Hematopoietic multipotent progenitor cell treated with erythropoietin and hydrocortisone succinate and interleukin-3 and kit ligand, for 17 days (in vitro differentiated cells): ENCODE measurements around the gene C17orf107.
"Not testable (repeated sequence)": the region's sequence is repeated elsewhere in the genome, so short reads cannot be mapped to it uniquely, and the experiment has no call there.

Experiments
- DNase-seq: peaks from one replicate; pipeline ENCODE4 v3.0.0-alpha.2; 2015; ENCODE audit warnings: low spot score

C17orf107 gene

DNA sequence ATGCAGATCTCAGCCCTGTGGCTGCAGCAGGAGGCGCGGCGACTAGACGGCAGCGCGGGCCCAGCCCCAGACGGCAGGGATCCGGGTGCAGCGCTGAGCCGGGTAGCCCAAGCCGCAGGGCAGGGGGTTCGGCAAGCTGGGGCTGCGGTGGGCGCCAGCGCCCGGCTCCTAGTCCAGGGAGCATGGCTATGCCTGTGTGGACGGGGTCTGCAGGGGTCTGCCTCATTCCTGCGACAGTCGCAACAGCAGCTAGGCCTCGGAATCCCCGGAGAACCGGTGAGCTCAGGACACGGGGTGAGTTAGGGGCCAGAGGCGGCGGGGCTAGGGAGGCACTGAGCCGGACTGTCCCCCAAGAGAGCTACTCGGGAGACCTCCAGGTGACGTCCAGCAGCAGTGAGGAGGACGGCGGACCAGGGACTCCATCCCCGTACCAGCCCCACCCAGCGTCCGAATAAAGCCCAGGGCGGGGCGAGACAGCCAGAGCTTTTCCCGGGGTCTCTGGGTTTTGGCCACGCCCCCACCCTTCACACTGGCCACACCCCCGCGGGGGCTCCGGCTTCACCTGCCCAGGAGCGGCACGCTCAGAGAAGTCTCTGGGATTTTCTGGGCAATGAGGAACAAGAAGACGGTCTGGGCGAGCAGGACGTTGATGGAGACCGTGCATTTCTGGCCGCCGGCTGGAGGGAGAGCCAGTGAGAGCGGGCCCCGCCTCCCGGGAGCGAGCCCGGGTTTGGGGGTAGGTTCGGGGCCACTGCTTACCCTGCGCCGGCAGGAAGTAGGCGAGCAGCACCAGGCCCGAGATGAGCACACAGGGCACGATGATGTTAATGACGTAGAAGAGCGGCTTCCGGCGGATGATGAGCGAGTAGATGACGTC, 1.1 kb downstream of the C17orf107 start:
- peak; percentile 51 for DNase-seq

DNA sequence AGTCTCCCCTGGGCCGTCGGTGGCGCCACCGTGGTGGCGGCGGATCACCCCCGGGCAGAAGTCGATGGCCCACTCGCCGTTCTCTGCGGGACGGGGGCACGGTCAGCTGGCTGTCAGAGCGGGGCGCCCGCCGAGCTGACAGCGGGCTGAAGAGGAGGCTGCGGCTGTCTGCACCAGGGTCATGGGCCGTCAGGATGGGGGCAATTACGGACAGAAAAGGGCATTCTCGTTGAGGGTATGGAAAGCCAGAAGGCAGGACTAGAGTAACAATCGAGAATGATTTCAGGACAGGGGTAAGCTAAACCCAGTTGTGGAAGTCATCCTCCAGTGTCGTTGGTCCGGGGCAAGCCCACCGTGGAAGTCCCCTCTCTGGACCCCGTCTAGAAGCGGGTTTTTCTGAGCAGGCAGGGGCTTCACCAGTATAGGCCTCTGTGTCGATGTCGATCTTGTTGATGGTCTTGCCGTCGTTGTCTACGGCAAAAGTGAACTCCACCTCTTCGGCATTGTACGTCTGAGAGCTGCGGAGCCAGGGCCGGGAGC, 1.8 kb downstream of the C17orf107 start:
- no peak for DNase-seq

- peak; percentile 49 for DNase-seq
Measured at GRCh38 chr17:4901648-4902344, 2.5 kb downstream of the C17orf107 start.

DNA sequence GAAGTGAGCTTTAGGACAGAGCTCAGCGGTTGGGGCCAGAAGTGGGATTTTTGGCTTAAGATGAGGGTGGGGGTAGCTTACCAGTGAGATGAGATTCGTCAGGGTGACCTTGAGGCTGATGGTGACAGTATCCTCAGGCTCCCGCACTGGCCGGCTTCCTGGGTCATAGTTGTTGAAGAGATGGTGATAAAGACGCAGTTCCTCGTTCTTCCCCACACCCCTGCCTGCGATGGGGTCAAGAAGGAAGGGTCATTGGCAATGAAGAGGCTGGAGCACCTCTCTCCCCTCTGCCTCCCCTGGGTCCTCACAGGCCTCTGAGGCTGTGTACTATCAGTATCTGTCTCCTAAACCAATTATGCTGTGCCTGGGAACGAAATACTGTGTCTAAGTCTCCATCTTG, 3.2 kb downstream of the C17orf107 start:
- no peak for DNase-seq

DNA sequence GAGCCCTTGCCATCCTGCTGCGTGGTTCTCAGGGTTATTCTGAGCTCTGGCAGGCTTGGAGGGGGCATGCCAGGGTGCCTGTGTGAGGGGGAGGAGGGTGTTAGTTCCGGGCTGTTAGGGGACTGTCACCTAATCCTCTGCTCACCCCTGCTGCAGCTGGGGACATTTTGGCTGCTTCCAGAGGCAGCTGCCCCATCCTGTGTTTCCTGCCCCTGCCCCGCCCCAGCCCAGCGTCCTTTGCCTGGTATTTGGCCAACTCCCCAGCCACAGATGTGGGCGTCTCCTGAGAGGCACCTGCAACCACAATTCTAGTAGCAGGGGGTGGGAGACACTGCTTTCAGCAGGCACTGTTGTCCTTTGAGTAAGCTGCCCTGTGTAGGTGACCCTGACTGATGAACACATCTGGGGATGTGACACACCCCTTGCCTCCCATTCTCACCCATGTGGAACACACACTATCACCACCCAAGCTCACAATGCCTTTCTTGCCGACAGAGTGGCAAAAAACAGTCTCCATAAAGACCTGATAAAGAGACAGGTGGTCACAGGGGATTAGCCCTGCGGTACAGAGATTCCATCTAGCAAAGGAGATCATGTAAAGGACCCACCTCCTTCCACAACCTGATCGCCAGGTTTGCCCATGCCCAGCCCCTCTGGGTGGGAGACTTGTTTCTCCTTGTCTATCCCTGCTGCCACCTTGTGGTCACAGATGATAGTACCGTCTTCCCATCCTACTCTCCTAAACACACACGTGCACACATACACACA, 3.9 kb downstream of the C17orf107 start, which contains the start of gene CHRNE:
CHRNE (minus strand) TSS at position 48 of the 768 bp plus-strand sequence; CDS start at position 13, 35 bp downstream.
- peak; percentile 86 for DNase-seq

- DNase-seq = not testable (repeated sequence)
Measured at GRCh38 chr17:4906642-4907041, 7.3 kb downstream of the C17orf107 start.

DNA sequence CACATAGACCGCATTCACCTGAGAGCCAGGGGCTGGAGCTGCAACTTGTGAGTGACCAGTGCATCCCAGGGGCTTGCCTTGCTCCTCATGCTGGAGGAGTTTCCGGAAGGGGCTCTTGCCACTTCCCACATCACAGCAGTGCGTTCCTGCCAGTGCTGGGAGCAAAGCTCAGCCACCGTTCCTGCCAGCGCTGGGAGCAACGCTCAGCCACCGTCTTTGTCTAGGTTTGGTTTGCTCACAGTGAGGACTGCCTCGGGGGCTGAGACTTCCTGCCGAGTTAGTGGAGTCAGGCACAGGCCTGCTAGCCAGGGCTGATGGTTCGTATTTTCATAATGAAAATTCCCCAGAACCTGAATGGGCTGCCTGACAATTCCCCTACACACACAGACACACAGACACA, 9.0 kb downstream of the C17orf107 start:
- no peak for DNase-seq

GRCh38 chr17:4908711-4909496, 9.6 kb downstream of the C17orf107 start:
- peak; percentile 71 for DNase-seq

DNA sequence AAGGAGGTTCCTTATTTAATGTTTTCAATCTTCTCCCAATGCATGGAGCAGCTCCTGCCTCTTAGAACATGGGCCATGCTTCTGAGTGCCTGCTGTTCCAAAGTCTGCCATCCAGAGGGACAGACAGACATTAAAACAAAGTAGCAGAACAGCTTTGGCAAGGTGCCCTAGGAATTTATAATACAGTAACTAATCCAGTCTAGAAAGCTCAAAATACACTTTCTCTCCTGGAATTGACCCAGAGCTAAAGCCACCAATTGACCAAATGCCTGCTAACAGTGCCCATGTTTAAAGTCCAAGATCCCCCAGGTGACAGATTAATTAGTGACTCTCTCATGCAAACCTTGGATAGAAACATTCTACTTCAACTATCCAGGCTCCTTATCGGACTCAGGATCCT, 14.7 kb downstream of the C17orf107 start:
- no peak for DNase-seq

DNA sequence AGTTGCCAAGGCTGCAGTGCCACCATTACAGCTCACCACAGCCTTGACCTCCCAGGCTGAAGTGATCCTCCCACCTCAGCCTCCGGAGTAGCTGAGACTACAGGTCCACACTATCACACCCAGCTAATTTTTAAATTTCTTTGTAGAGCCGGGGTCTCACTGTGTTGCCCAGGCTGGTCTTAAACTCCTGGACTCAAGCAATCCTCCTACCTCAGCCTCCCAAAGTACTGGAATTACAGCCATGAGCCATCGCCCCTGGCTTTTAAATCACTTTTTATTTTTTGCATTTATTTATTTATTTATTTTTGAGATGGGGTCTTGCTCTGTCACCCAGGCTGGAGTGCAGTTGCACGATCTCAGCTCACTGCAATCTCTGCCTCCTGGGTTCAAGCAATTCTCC, 15.2 kb downstream of the C17orf107 start:
- DNase-seq = not testable (repeated sequence)

- no peak for DNase-seq
Measured at GRCh38 chr17:4919511-4920047, 20.2 kb downstream of the C17orf107 start.

DNA sequence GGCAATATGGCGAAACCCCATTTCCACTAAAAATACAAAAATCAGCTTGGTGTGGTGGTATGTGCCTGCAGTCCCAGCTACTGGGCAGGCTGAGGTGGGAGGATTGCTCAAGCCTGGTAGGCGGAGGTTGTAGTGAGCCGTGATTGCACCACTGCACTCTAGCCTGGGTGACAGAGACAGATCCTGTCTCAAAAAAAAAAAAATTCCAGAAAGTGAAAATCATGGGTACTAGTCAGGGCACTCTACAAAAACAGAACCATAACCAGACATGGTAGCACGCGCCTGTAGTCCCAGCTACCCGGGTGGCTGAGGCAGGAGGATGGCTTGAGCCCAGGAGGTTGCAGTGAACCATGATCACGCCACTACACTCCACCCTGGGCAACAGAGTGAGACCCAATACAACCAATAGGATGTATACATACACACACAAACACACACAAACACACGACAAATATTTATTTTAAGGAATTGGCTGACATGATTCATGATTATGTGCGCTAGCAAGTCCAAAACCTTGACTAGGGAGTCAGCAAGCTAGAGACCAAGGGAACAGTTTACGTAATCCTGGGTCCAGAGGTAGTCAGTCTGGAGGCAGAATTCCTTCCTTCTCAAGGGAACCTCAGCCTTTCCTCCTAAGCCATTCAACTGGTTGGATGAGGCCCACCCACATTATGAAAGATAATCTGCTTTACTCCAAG, 21.2 kb downstream of the C17orf107 start:
- no peak for DNase-seq

- DNase-seq = no peak
Measured at GRCh38 chr17:4921320-4921719, 22.0 kb downstream of the C17orf107 start.

DNA sequence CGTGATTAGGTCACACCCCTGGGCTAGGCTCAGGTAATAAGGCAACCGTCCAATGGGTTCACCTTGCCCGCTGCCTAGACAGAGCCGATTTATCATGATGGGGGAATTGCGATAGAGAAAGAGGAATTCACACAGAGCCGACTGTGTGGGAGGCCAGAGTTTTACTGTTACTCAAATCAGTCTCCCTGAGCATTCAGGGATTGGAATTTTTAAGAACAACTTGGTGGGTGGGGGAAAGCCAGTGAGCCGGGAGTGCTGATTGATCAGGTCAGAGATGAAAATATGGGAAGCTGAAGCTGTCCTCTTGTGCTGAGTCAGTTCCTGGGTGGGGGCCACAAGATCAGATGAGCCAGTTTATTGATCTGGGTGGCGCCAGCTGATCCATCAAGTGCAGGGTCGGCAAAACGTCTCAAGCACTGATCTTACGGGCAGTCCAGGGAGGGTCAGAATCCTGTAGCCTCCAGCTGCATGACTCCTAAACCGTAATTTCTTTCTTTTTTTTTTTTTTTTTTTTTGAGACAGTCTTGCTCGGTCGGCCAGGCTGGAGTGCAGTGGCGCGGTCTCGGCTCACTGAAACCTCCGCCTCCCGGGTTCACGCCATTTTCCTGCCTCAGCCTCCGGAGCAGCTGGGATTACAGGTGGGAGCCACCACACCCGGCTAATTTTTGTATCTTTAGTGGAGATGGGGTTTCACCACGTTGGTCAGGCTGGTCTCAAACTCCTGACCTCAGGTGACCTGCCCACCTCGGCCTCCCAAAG, 27.4 kb downstream of the C17orf107 start:
- not testable (repeated sequence) for DNase-seq

DNA sequence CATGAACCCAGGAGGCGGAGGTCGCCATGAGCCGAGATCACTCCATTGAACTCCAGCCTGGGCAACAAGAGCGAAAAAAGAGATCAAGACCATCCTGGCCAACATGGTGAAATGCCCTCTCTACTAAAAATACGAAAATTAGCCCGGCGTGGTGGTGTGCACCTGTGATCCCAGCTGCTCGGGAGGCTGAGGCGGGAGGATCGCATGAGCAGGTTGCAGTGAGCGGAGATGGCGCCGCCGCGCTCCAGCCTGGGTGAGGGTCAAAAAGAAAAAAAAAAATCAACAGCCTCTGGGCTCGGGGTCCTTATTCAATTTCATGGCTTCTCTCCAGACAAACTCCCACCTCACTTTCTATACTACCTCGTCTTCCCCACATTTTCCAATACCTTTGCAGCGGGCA, 29.5 kb downstream of the C17orf107 start:
- no peak for DNase-seq

- DNase-seq = no peak
Measured at GRCh38 chr17:4931963-4932362, 32.6 kb downstream of the C17orf107 start, which contains the start of gene GP1BA. Gene GP1BA, plus strand, starts transcription at chr17:4932277. Its CDS starts 328 bp downstream, at chr17:4932605.

DNA sequence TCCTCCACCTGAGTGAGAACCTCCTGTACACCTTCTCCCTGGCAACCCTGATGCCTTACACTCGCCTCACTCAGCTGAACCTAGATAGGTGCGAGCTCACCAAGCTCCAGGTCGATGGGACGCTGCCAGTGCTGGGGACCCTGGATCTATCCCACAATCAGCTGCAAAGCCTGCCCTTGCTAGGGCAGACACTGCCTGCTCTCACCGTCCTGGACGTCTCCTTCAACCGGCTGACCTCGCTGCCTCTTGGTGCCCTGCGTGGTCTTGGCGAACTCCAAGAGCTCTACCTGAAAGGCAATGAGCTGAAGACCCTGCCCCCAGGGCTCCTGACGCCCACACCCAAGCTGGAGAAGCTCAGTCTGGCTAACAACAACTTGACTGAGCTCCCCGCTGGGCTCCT, 33.4 kb downstream of the C17orf107 start:
- no peak for DNase-seq

DNA sequence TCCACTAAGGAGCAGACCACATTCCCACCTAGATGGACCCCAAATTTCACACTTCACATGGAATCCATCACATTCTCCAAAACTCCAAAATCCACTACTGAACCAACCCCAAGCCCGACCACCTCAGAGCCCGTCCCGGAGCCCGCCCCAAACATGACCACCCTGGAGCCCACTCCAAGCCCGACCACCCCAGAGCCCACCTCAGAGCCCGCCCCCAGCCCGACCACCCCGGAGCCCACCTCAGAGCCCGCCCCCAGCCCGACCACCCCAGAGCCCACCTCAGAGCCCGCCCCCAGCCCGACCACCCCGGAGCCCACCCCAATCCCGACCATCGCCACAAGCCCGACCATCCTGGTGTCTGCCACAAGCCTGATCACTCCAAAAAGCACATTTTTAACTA, 34.3 kb downstream of the C17orf107 start:
- no peak for DNase-seq

DNA sequence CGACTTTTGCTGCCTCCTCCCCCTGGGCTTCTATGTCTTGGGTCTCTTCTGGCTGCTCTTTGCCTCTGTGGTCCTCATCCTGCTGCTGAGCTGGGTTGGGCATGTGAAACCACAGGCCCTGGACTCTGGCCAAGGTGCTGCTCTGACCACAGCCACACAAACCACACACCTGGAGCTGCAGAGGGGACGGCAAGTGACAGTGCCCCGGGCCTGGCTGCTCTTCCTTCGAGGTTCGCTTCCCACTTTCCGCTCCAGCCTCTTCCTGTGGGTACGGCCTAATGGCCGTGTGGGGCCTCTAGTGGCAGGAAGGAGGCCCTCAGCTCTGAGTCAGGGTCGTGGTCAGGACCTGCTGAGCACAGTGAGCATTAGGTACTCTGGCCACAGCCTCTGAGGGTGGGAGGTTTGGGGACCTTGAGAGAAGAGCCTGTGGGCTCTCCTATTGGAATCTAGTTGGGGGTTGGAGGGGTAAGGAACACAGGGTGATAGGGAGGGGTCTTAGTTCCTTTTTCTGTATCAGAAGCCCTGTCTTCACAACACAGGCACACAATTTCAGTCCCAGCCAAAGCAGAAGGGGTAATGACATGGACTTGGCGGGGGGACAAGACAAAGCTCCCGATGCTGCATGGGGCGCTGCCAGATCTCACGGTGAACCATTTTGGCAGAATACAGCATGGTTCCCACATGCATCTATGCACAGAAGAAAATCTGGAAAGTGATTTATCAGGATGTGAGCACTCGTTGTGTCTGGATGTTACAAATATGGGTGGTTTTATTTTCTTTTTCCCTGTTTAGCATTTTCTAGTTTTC, 35.0 kb downstream of the C17orf107 start:
- no peak for DNase-seq
